HG02981 (cell line): ENCODE data around the gene GART.
"Not testable (repeated sequence)": the region's sequence is repeated elsewhere in the genome, so short reads cannot be mapped to it uniquely, and the experiment has no call there.

Experiments
- ATAC-seq: cut with Tn5 transposase; IDR thresholded peaks from one replicate; pipeline ENCODE4 v1.9.1; 2021; ENCODE audit warnings: mild to moderate bottlenecking, moderate library complexity; ENCODE audit not compliant: unreplicated experiment

GART gene

DNA sequence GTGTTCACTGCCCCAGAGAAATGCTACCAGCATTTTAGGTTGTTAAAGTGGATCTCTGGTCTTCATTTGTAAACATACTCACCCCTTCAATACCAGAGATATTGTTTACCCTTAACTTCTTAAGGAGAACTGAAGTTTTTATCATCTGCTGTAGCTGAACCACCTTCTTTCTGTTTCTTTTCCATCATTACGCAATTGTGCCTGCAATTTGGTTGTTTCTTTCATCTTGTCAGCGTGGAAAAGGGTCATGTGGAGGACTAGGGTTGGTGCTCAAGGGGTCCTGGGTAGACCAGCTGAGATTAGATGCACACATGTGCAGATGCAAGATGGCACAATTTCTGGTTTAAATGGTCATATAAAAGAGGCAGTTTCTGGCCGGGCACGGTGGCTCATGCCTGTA is 23.0 kb downstream of the GART start:
- ATAC-seq: no peak

DNA sequence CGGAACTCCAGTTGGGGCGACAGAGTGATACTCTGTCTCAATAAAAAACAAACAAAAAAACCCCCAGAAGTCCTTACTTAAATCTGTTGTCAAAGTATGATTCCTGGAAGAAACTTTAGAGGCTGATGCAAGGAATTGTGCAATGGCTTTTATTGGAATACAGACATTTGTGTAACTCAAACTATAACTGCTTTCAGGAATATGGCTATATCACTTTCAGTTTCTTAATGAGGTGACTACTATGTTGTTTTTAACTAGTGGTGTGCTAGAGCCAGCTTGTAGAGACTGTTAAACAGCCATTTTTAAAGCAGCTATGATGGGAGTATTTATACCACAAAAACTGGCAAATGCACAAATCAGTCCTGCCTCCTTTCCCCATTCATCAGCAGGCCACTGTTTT is 27.7 kb downstream of the GART start:
- ATAC-seq: no peak

DNA sequence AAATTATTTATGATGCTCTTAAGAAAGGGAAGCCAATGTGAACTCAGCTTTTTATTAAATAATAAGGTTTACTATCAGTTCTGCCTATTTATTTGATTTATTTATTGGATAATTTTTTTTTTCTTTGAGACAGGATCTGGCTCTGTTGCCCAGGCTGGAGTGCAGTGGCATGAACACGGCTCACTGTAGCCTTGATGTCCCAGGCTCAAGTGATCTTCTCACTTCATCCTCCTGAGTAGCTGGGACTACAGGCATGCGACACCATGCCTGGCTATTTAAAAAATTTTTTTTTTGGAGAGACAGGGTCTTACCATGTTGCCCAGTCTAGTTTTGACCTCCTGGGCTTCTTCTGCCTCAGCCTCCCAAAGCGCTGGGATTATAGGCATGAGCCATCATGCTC is 29.4 kb downstream of the GART start:
- no peak for ATAC-seq

DNA sequence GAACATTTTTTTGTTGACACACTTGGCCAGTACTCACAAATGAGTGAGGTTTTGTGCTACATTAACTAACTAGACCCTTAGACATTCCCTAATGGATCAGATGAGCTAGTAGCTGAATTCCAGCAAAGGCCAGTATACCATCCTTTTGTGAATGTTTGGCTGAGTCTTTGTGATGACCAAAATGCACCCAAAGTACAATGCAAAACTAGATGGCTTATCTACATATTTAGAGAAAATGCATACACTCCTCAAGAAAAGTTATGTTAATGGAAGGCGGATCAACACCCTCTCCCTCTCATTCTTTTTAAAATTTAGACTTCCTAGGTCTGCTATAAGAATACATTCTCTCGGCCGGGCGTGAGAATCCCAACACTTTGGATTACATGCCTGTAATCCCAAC is 30.3 kb downstream of the GART start:
- no peak for ATAC-seq

DNA sequence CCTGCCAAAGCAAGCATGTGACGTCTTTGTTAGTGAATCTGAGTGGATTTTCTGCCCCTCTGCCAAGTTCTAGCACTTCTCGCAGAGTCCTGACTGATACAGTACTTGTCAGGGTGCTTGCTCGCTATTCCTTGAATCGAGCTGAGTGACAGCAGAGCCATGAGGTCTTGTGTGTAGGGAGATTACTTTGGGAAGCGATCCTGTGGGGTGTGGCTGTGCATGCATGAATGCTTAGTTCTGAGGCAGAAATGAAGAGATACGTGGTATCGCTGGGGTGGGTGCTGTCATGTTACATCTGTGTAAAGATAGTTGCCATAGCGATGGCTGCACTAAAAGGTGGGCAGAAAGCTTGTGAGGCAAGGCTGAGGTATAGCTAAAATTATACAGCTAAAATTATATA is 31.1 kb downstream of the GART start:
- ATAC-seq: no peak

DNA sequence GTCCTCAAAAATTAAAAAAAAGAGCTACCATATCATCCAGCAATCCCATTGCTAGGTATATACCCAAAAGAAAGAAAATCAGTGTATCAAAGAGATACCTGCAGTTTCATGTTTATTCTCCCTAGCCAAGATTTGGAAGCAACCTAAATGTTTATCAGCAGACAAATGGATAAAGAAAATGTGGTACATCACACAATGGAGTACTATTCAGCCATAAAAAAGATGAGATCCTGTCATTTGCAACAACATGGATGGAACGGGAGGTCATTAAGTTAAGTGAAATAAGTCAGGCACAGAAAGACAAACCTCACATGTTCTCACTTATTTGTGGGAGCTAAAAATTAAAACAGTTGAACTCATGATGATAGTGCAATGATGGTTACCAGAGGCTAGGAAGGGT is 34.9 kb downstream of the GART start:
- not testable (repeated sequence) for ATAC-seq

DNA sequence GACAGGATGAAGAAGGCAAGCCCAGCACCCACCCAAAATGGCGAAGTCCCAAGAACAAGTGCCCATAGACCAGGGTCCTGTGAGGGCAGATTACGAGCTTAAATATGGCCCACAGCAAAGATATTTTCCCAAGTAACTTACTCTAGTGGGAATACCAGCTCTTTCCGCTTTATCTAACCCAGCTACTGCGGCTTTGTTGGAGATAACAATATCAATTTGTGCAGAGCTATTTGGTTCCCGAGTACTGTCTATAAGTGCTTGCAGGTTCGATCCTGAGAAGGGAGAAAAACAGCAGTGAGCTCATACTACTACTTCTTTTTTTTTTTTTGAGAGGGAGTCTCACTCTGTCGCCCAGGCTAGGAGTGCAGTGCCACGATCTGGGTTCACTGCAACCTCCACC is 36.1 kb downstream of the GART start:
- no peak for ATAC-seq

DNA sequence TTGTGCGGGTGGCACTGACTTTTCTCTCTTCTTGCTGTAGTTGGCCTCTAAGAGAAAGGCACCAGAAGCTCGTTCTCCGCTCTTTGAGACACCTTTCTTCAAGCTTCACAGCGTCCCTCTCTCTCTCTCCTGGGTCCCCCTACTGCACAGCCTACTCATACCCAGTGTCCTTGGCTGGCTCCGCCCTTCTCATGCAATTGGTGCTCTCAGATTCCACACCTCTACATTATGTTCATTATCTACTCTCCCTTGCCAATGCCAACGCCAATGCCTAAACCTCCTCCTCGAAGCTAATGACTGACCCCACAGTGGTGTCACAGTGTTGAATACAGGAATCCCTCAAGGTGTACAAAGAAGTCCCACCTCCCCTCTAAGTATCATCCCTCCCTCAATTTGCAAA is 45.6 kb downstream of the GART start:
- no peak for ATAC-seq

DNA sequence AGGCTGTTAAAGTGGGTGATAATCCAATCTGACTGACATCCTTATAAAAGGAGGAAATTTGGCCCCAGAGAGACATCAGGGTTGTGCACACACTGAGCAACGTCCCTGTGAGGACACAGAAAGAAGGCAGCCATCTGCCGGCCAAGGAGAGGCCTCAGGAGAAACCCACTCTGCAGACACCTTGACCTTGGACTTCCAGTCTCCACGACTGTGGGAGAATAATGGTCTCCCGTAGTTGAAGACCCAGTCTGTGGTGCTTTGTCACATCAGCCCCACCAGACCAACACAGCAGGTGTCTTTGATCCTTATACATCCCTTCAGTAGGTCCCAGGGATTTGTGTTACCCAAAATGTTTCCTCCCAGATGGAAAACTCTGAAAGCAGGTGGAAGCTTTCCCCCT is 46.2 kb downstream of the GART start:
- no peak for ATAC-seq

DNA sequence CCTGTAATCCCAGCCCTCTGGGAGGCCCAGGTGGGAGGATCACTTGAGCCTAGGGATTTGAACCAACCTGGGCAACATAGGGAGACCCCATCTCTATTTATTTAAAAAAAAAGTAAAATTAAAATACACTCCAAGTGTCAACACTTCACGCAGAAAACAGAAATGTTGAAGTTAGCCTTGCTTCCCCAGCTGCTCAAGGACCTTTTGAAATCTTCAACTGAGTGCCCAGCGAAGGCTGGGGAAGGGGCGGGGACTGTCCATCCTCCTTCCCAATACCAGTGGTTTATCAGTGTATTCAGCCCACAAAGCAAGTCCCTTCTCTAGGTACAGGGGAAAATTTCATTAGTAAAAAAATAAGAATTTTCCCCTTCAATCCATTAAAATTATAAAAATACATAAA is 48.2 kb downstream of the GART start:
- no peak for ATAC-seq

DNA sequence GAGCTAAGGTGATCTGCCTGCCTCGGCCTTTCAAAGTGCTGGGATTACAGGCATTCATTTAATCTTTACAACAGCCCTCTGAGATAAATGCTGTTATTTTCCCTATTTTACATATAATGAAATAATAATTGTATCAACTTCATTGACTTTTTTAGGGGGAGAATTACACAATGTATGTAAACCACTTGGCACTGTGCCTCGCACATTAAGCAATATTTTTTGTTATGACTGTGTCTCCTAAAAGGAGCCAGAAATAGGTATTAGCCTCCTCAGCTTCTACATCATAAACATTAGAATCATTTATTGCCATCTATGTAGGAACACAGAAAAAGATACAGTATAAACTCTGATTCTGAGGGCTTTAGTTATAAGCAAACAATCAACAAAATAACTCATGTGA is 49.3 kb downstream of the GART start:
- no peak for ATAC-seq

DNA sequence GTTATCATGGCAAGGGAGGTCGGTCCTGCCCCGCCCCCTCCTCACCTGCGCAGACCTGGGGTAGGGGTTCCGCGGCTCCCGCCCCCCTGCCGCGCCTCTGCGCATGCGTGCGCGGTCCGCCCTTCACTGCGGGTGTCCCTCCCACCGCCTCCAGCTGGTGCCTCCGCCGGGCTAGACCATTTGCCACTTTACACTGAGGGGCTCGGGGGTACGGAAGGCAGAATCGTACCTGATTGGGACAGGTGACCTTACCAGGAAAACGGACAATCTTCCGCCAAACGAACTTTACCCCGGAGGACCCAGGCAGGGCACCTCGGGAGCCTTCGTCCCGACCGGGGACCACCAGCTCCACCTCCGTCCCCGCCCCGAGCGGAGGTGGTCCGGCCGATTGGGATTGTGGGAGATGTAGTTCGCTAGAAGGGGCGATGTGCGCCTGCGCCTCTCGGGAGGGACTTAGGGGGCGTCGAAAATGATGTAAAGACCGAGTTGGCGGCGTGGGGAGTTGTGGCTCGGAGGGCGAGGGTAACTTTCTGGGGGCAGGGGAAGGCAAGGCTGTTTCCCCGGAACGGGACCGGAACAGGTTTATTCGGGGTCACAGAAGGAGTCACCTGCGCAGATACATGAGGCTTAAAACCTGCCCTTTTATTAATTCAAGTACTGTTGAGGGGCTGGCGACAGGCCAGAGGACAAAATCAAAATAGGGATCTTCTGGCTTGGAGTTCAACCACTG is 50.4 kb downstream of the GART start, which contains the start of gene DNAJC28:
DNAJC28 (minus strand) TSS at position 344 of the 730 bp plus-strand sequence. CDS start 2,323 bp downstream, outside the sequence.
- ATAC-seq: peak; percentile 97

DNA sequence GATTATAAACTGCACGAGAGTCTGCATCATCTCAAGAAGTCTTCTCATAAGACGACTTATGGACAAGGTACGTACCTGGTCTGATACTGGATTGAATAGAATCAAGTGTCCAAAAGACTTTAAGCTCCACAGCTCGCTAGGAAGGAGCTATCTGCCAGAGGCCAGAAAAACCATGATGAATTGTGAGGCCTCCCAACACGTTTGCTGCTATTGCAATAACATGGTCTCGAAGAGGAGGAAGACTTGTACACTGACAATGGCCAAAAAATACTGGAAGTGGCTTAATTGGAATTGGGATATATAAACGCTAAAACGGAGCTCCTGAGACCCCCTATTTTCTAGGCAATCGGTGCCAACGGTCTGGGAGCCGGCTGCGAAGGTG is 50.9 kb downstream of the GART start:
- ATAC-seq: no peak

DNA sequence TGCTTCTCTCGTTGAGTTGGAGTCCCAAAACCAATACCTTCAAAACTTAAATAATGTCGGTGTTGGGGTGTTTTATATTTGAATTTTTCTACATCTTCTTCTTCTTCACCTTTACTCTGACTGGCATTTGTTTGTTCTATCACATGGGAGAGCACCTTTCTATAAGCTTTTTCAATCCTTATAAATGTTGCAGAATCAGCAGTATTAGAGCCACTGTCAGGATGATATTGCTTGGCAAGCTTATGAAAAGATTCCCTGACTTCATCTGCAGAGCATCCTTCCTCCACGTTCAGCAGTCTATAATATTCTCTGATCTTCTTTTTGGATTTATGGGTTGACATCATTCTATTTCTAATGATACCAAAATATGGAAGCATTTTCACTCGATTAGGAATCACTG is 53.0 kb downstream of the GART start:
- no peak for ATAC-seq

DNA sequence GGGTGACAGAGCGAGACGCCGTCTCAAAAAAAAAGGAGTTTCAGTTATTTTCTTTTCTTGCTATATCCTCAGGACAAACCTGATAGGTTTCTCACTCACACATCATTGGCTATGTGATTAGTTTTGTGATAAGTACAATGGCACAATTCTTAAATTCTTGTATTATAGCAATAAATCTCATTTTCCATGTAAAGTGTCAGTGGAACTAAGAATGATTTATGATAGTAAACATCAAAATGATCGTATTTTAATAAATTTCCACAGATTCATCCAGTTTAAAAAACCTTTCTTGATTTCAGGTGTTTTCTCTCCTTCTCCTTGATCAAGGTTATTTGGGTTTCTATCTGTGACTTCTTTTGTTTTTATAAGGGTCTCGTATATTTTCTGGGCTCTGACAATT is 53.9 kb downstream of the GART start:
- no peak for ATAC-seq

DNA sequence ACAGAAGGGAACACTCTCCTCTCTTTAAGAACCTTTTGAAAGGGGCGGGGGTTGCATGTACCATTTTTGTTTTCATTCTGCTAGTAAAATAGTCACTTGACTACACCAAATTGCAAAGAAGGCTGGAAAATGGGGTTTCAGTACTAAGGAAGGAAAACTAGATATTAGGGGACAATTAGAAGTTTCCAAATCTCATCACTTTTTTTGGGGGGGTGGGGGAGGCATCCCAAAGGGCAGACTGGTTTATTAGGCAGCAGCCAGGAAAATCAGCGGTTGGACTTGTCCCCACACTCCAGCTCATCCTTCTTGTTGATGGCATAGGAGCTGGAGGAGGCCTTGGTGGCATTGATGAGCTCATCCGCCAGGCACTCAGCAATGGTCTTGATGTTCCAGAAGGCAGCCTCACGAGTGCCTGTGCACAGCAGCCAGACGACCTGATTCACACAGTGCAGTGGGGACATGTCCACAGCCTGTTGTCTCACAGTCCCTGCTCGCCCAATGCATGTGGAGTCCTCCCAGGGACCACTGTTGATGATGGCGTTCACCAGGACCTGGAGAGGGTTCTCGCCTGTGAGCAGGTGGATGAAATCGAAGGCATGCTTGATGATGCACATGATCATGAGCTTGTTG is 60.5 kb downstream of the GART start:
- no peak for ATAC-seq

DNA sequence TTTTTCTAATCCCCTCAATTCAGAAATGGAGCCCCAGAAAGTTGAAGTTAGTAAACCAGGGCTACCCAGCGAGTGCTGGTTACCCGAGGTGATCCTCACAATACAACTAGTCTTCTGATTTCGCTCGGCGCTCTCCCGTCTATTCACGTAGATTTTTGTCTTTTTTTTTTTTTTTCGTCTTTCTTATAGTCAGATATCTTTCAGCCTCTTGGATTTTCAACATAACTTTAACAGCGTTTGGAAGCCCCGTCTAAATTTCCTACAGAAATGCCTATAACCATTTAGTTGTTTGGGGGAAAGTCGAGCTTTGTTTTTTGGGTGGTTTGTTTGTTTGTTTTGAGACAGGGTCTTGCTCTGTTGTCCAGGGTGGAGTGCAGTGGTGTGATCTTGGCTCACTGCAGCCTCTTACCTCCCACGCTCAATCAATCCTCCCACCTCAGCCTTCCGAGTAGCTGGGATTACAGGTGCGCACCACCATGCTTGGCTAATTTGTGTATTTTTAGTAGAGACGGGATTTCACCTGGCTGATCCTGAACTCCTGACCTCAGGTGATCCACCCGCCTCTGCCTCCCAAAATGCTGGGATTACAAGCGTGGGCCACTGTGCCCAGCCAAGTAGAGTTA is 61.3 kb downstream of the GART start:
- ATAC-seq: peak; percentile 0

DNA sequence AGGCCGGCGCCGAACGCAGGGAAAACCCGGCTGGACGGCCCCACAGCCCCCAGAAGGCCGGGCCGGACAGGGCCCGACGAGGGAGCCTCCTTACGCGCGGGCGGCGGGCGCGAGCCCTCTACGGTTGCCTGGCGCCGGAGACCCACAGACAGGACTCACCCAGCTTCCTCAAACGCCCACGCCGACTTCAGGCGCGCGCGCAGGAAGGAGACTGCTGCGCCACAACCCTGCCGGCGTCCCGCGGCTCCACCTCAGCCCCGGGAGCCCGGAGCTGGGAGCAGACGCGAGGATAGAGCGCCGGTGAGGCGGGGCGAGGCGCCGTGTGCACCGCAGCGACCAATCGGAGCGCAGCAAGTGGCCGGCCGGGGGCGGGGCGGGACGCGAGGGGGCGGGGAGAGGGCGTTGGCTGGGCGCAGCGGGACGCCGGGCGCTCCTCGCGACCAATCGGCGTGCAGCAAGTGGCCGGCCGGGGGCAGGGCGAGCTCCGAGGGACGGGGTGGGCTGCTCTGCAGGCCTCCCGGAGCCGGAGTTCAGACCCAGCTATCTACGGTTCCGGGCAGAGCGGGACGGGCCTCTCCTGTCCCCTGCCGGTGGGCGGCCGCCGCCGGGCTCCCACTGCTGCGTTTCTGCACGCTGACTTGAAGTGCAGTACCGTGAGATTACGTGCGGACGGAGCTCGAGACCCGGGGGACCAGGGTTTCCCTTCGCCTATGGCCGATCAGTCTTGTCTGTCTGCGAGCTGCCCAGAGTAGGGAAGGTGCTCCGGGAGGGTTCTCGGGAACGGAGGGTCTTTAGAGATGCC is 62.0 kb downstream of the GART start, which contains the start of gene TMEM50B:
TMEM50B (minus strand) TSS at position 296 of the 802 bp plus-strand sequence. CDS start 11,089 bp downstream, outside the sequence.
- ATAC-seq: peak; percentile 84

DNA sequence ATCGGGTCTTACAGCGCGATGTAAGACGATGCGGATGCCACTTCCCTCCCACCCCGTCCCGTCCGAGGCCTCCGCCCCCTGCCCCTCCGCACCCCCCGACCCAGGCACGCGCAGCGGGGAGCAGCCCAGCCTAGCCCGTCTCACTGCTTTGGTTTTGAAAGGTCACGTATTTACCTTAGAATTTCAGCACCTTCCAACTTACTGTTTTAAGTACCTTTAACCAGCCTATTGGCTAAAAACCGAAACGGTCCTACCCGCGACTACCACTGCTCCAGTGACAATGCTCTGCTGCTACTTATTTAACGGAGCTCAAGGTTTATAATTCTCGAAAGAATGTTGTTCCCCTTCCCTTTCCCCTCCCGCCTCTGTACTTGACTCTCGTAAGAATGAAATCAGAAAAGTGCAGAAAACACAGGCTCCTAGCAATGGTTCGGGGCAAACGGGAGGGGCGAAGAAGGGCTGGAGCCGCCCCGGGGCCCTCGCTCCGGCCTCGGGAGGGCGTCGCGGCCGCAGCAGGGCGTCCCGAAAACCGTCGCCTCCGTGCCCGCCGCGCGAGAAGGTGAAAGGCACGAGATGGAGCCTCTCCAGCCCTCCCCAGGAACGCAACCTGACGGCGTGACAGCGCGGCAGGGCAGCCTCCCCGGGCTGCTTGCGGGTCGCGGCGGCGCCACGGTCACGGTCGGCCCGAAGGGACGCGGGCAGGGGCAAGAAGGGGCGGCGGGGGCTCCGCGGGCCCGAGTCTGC is 62.8 kb downstream of the GART start:
- peak; percentile 5 for ATAC-seq

DNA sequence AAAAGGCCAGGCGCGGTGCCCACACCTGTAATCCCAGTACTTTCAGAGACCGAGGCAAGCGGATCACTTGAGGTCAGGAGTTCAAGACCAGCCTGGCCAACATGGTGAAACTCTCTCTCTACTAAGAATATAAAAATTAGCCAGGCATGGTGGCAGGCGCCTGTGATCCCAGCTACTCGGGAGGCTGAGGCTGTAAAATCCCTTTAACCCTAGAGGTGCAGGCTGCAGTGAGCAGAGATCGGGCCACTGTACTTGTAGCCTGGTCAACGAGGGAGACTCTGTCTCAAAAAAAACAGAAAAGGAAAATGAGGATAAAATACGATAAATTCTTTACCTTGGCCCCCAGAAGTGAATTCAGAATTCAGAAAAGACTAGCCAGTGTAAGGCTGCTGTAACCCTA is 63.7 kb downstream of the GART start:
- ATAC-seq: no peak

DNA sequence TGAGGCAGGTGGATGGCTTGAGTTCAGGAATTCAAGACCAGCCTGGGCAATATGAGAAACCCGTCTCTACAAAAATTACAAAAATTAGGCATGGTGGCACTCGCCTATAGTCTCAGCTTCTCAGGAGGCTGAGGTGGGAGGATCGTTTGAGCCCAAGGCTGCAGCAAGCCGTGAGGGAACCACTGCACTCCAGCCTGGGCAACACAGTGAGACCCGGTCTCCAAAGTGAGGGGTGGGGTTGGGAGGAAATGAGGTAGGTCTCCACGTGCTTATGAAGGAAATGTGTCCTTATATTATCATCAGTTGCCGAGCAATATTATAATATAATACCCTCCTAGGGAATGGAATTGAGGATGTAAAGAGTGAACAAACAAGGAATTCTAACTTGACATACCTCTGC is 64.9 kb downstream of the GART start:
- ATAC-seq: no peak
